Neutrophil (primary cell): ENCODE measurements around the gene COL6A2.

Source experiments
- H3K27ac ChIP-seq: fragments of 200-600 bp; sonication (generic); 2 replicates; pipeline ENCODE4 v1.5.1; 2016; ENCODE audit warnings: mild to moderate bottlenecking, moderate library complexity
- H3K27me3 ChIP-seq: fragments of 200-600 bp; sonication (generic); 2 replicates; pipeline ENCODE4 v1.6.0; 2016; ENCODE audit warnings: mild to moderate bottlenecking
- H3K36me3 ChIP-seq: fragments of 200-600 bp; sonication (generic); 2 replicates; pipeline ENCODE4 v1.5.1; 2017
- H3K4me1 ChIP-seq, 2 experiments: fragments of 200-600 bp in 1 of 2; sonication (generic) in 1 of 2; 1 replicate in 1 of 2; 2 replicates in 1 of 2; pipeline versions ENCODE4 v1.5.1 to v1.6.1; 2013 to 2016; ENCODE audit warnings: low read depth in 1 of 2, low read length in 1 of 2, mild to moderate bottlenecking in 1 of 2, moderate library complexity in 1 of 2; ENCODE audit not compliant: control insufficient read depth in 1 of 2, insufficient read depth in 1 of 2
- H3K4me3 ChIP-seq, 2 experiments: fragments of 200-600 bp in 1 of 2; sonication (generic) in 1 of 2; 1 replicate in 1 of 2; 2 replicates in 1 of 2; pipeline ENCODE4 v1.5.1; 2013 to 2016; ENCODE audit warnings: low read depth in 1 of 2, low read length in 1 of 2, mild to moderate bottlenecking in 1 of 2, moderate library complexity in 1 of 2
- H3K9me3 ChIP-seq: fragments of 200-600 bp; sonication (generic); 2 replicates; pipeline ENCODE4 v1.5.1; 2016
- CTCF ChIP-seq: fragments of 200-600 bp; sonication (generic); IDR thresholded peaks from 2 replicates; pipeline ENCODE4 v1.5.1; 2016; ENCODE audit warnings: antibody characterized with exemption

The COL6A2 gene

GRCh38 chr21:46116189-46116775 is 18.4 kb downstream of the COL6A2 start:
- Histone ChIP-seq H3K4me1 (no peaks in the 10 kb centered on the region), H3K4me3 (no peak overlapping the region), H3K27ac (no peak overlapping the region), H3K36me3 (no peaks in the 10 kb centered on the region), H3K27me3 (no peaks in the 10 kb centered on the region), H3K9me3 (no peaks in the 10 kb centered on the region)
- TF ChIP-seq CTCF, result no peak

GRCh38 chr21:46116776-46117585 is 19.1 kb downstream of the COL6A2 start:
- H3K9me3 ChIP-seq, result no peaks in the 10 kb centered on the region
- H3K36me3 ChIP-seq, result no peaks in the 10 kb centered on the region
- H3K27me3 ChIP-seq, result no peaks in the 10 kb centered on the region
- H3K4me1 ChIP-seq, result no peaks in the 10 kb centered on the region
- no peak overlapping the region for H3K4me3 ChIP-seq
- TF ChIP-seq CTCF, result no peak
- H3K27ac ChIP-seq, result no peak overlapping the region

GRCh38 chr21:46117586-46118315 is 19.8 kb downstream of the COL6A2 start:
- H3K27ac ChIP-seq, result no peak overlapping the region
- no peaks in the 10 kb centered on the region for H3K9me3 ChIP-seq
- no peaks in the 10 kb centered on the region for H3K36me3 ChIP-seq
- H3K4me3 ChIP-seq, result no peak overlapping the region
- no peaks in the 10 kb centered on the region for H3K4me1 ChIP-seq
- TF ChIP-seq CTCF, result no peak
- no peaks in the 10 kb centered on the region for H3K27me3 ChIP-seq

- Histone ChIP-seq H3K4me3 (no peak overlapping the region), H3K4me1 (no peaks in the 10 kb centered on the region), H3K27ac (no peak overlapping the region), H3K36me3 (no peaks in the 10 kb centered on the region), H3K27me3 (no peaks in the 10 kb centered on the region), H3K9me3 (no peaks in the 10 kb centered on the region)
- no peak for TF ChIP-seq CTCF
Measured at GRCh38 chr21:46118316-46119143, 20.6 kb downstream of the COL6A2 start.

- Histone ChIP-seq H3K9me3 (no peaks in the 10 kb centered on the region), H3K4me3 (no peak overlapping the region), H3K27ac (no peak overlapping the region), H3K36me3 (no peaks in the 10 kb centered on the region), H3K27me3 (no peaks in the 10 kb centered on the region), H3K4me1 (no peaks in the 10 kb centered on the region)
- no peak for TF ChIP-seq CTCF
Measured at GRCh38 chr21:46119144-46119636, 21.3 kb downstream of the COL6A2 start.
